Measurements from ENCODE around the gene PLA2R1.

- no peak for TF ChIP-seq CTCF (IDR thresholded peaks at IDR 0.05)
- TF ChIP-seq SREBF2 (IDR thresholded peaks at IDR 0.05) = no peak
- no peak for TF ChIP-seq ELK1 (IDR thresholded peaks at IDR 0.05; ENCODE audit: low read depth, low read length)
- no peak for TF ChIP-seq POLR2A (IDR thresholded peaks at IDR 0.05; ENCODE audit: low read length)
- TF ChIP-seq RAD21 (conservative IDR thresholded peaks at IDR 0.05 in 1 of 2, IDR thresholded peaks at IDR 0.05 in 1 of 2) = no peak
- no peak for TF ChIP-seq RFX5 (IDR thresholded peaks at IDR 0.05)
- TF ChIP-seq MAFK (IDR thresholded peaks at IDR 0.05; ENCODE audit: partially characterized antibody) = no peak
- no peak for TF ChIP-seq NR3C1 (IDR thresholded peaks at IDR 0.05)
- TF ChIP-seq EP300 (IDR thresholded peaks at IDR 0.05) = no peak
- no peak for TF ChIP-seq CEBPB (IDR thresholded peaks at IDR 0.05)
- TF ChIP-seq REST (IDR thresholded peaks at IDR 0.05) = no peak
- no peak for TF ChIP-seq SMC3 (IDR thresholded peaks at IDR 0.05)
Observed at GRCh38 chr2:160051371-160051800, 11.0 kb downstream of the PLA2R1 start.

Data from A549 (cell line).